Fibroblast of upper back skin (primary cell): ENCODE data around the gene RFX3.

Experiments
- DNase-seq: peaks from one replicate; pipeline ENCODE4 v3.0.0-alpha.2; 2013

The RFX3 gene

GRCh38 chr9:3474821-3475220, 51.0 kb downstream of the RFX3 start:
- DNase-seq, result no peak

GRCh38 chr9:3473405-3473804, 52.4 kb downstream of the RFX3 start:
- no peak for DNase-seq

GRCh38 chr9:3471883-3472282, 53.9 kb downstream of the RFX3 start:
- DNase-seq, result no peak

GRCh38 chr9:3468421-3469205, 57.2 kb downstream of the RFX3 start:
- DNase-seq, result no peak

- DNase-seq, result peak; percentile 68
Observed at GRCh38 chr9:3467593-3468219, 58.1 kb downstream of the RFX3 start.

- DNase-seq, result peak; percentile 31
Observed at GRCh38 chr9:3464033-3464638, 61.7 kb downstream of the RFX3 start.

GRCh38 chr9:3458806-3459475, 66.9 kb downstream of the RFX3 start:
- DNase-seq, result peak; percentile 40

GRCh38 chr9:3457175-3457574, 68.6 kb downstream of the RFX3 start:
- no peak for DNase-seq

- DNase-seq, result no peak
Observed at GRCh38 chr9:3455717-3456116, 70.1 kb downstream of the RFX3 start.

GRCh38 chr9:3455094-3455493, 70.7 kb downstream of the RFX3 start:
- no peak for DNase-seq

GRCh38 chr9:3451956-3452355, 73.8 kb downstream of the RFX3 start:
- no peak for DNase-seq

- no peak for DNase-seq
Observed at GRCh38 chr9:3447788-3448187, 78.0 kb downstream of the RFX3 start.

GRCh38 chr9:3447143-3447542, 78.7 kb downstream of the RFX3 start:
- DNase-seq, result no peak

GRCh38 chr9:3446313-3446712, 79.5 kb downstream of the RFX3 start:
- no peak for DNase-seq

GRCh38 chr9:3444016-3444415, 81.8 kb downstream of the RFX3 start:
- DNase-seq, result no peak

GRCh38 chr9:3441197-3441816, 84.5 kb downstream of the RFX3 start:
- peak; percentile 64 for DNase-seq

- DNase-seq, result peak; percentile 45
Observed at GRCh38 chr9:3436629-3437420, 89.0 kb downstream of the RFX3 start.

- DNase-seq, result no peak
Observed at GRCh38 chr9:3435732-3436131, 90.1 kb downstream of the RFX3 start.

GRCh38 chr9:3434594-3434993, 91.2 kb downstream of the RFX3 start:
- DNase-seq, result no peak

GRCh38 chr9:3433754-3434153, 92.0 kb downstream of the RFX3 start:
- no peak for DNase-seq

GRCh38 chr9:3433066-3433465, 92.7 kb downstream of the RFX3 start:
- DNase-seq, result no peak

- no peak for DNase-seq
Observed at GRCh38 chr9:3431890-3432289, 93.9 kb downstream of the RFX3 start.
